H1 (cell line): ENCODE measurements around the gene ENDOV. TPM values are rescaled to one million over a fixed set of nuclear protein-coding genes. Genes with fewer than 3 reads are reported as not detected.

ENCODE experiments used
- ATF3 ChIP-seq: IDR thresholded peaks from 2 replicates; pipeline ENCODE4 v1.6.1; 2011; ENCODE audit warnings: low read depth, mild to moderate bottlenecking, low read length; ENCODE audit not compliant: insufficient read depth
- CEBPB ChIP-seq: IDR thresholded peaks from 2 replicates; pipeline ENCODE4 v1.6.1; 2012; ENCODE audit warnings: low read depth, low read length
- CTBP2 ChIP-seq: IDR thresholded peaks from 2 replicates; pipeline ENCODE4 v1.7.0; 2011; ENCODE audit warnings: borderline replicate concordance, mild to moderate bottlenecking, moderate library complexity, mixed read lengths, low read length; ENCODE audit not compliant: insufficient read depth, insufficient read length
- KDM4A ChIP-seq: IDR thresholded peaks from one replicate; pipeline ENCODE4 v1.7.1; 2012; ENCODE audit warnings: low read depth, mild to moderate bottlenecking, moderate library complexity, low read length, inconsistent platforms; ENCODE audit not compliant: severe bottlenecking
- RNF2 ChIP-seq: fragments of 200-900, 300-1000 bp; sonication (generic); IDR thresholded peaks from 2 replicates; pipeline ENCODE4 v1.7.1; 2016; ENCODE audit warnings: borderline replicate concordance, low read depth, mild to moderate bottlenecking, antibody characterized with exemption, low read length; ENCODE audit not compliant: poor library complexity, severe bottlenecking; ENCODE audit errors: missing control alignments
- polyA plus RNA-seq, 7 experiments: library from polyadenylated mRNA; depleted of rRNA in 3 of 7; stranded (reverse) in 5 of 7; unstranded in 2 of 7; fragments of >200 nt in 5 of 7; fragments of 200-250 nt in 2 of 7; gene quantifications; 1 replicate in 5 of 7; 2 replicates in 1 of 7; 4 replicates in 1 of 7; pipeline versions ENCODE4 v1.2.1 to v1.2.3, GENCODE V29; 2011 to 2013; ENCODE audit warnings: missing spikeins in 2 of 7, mixed read lengths in 2 of 7
- total RNA-seq: library from RNA; stranded (reverse); fragmentation: NEBNext Ultra II Directional; extraction: Animal tissue kit (Norgen Biotek cat#: 25700); gene quantifications from 2 replicates; pipeline ENCODE4 v1.2.1, GENCODE V29; 2021

ENDOV gene
- total and polyA plus RNA-seq, 2 of the 8 experiments (the other 6 are each of a cell fraction or from before 2014, with no cell fraction given), result 10.6 to 13.3 TPM

GRCh38 chr17:80381416-80381923 lies 33.5 kb upstream of the ENDOV start (continued):
- no peak for TF ChIP-seq RNF2
- no peak for TF ChIP-seq CEBPB
- TF ChIP-seq ATF3, result no peak
- TF ChIP-seq KDM4A, result no peak
- no peak for TF ChIP-seq CTBP2
